GM23338 (cell line): ENCODE results near the gene DHX34.

Experiments used
- CREB1 ChIP-seq: fragments of 250-450 bp; sonication (Bioruptor Pico); IDR thresholded peaks from 2 replicates; pipeline ENCODE4 v1.5.0; 2020; ENCODE audit warnings: low read depth, mild to moderate bottlenecking, moderate library complexity
- ETS1 ChIP-seq: IDR thresholded peaks from 2 replicates; pipeline ENCODE4 v1.6.1; 2016; ENCODE audit warnings: antibody characterized with exemption
- EZH2 ChIP-seq: fragments of 200-600 bp; sonication (generic); IDR thresholded peaks from one replicate; pipeline ENCODE4 v1.8.0; 2017; ENCODE audit warnings: antibody characterized with exemption, mild to moderate bottlenecking, low read depth; ENCODE audit not compliant: unreplicated experiment
- EZH2phosphoT487 ChIP-seq: fragments of 200-600 bp; sonication (generic); IDR thresholded peaks from one replicate; pipeline ENCODE4 v1.8.1; 2018; ENCODE audit warnings: antibody characterized with exemption; ENCODE audit not compliant: unreplicated experiment
- JUNB ChIP-seq: IDR thresholded peaks from one replicate; pipeline ENCODE4 v1.6.1; 2016; ENCODE audit warnings: antibody characterized with exemption; ENCODE audit not compliant: unreplicated experiment
- NANOG ChIP-seq: IDR thresholded peaks from 2 replicates; pipeline ENCODE4 v1.6.1; 2016; ENCODE audit warnings: antibody characterized with exemption, borderline replicate concordance
- POLR2AphosphoS5 ChIP-seq: IDR thresholded peaks from 2 replicates; pipeline ENCODE4 v1.6.1; 2016; ENCODE audit warnings: antibody characterized with exemption, low read depth
- REST ChIP-seq: IDR thresholded peaks from one replicate; pipeline ENCODE4 v1.6.1; 2018; ENCODE audit warnings: antibody characterized with exemption; ENCODE audit not compliant: unreplicated experiment
- STAT1 ChIP-seq: IDR thresholded peaks from one replicate; pipeline ENCODE4 v1.6.1; 2016; ENCODE audit warnings: antibody characterized with exemption; ENCODE audit not compliant: unreplicated experiment
- ZNF114 ChIP-seq: fragments of 250-450 bp; sonication (Bioruptor Pico); IDR thresholded peaks from 2 replicates; pipeline ENCODE4 v1.5.0; 2020; ENCODE audit warnings: mild to moderate bottlenecking, moderate library complexity
- ZNF462 ChIP-seq: fragments of 250-450 bp; sonication (Bioruptor Pico); IDR thresholded peaks from 2 replicates; pipeline ENCODE4 v1.5.0; 2020; ENCODE audit warnings: mild to moderate bottlenecking, moderate library complexity
- TF ChIP-seq, protein P1 (sequence below), 2 experiments: fragments of 200-600 bp in 1 of 2; sonication (generic) in 1 of 2; conservative IDR thresholded peaks; 2 replicates each; pipeline versions ENCODE4 v1.5.1 to v1.6.1; 2016 to 2017; ENCODE audit warnings: antibody characterized with exemption in 2 of 2, low read depth in 2 of 2, mild to moderate bottlenecking in 2 of 2, moderate library complexity in 1 of 2

DNA sequence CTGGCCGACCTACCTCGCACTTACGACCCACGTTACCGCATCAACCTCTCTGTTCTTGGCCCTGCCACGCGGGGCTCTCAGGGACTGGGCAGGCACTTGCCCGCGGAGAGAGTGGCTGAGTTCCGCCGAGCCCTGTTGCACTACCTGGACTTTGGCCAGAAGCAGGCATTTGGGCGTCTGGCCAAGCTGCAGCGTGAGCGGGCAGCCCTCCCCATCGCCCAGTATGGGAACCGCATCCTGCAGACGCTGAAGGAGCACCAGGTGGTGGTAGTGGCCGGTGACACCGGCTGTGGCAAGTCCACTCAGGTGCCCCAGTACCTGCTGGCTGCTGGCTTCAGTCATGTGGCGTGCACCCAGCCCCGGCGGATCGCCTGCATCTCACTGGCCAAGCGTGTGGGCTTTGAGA lies 4.2 kb downstream of the DHX34 start:
- TF ChIP-seq, protein P1, sequence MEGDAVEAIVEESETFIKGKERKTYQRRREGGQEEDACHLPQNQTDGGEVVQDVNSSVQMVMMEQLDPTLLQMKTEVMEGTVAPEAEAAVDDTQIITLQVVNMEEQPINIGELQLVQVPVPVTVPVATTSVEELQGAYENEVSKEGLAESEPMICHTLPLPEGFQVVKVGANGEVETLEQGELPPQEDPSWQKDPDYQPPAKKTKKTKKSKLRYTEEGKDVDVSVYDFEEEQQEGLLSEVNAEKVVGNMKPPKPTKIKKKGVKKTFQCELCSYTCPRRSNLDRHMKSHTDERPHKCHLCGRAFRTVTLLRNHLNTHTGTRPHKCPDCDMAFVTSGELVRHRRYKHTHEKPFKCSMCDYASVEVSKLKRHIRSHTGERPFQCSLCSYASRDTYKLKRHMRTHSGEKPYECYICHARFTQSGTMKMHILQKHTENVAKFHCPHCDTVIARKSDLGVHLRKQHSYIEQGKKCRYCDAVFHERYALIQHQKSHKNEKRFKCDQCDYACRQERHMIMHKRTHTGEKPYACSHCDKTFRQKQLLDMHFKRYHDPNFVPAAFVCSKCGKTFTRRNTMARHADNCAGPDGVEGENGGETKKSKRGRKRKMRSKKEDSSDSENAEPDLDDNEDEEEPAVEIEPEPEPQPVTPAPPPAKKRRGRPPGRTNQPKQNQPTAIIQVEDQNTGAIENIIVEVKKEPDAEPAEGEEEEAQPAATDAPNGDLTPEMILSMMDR (conservative IDR thresholded peaks at IDR 0.05; ENCODE audit: low read depth in 2 of 2) = no peak
- TF ChIP-seq ZNF462 (CRISPR knock-in tag) (no peak), EZH2phosphoT487 (no peak), REST (no peak), POLR2AphosphoS5 (no peak), EZH2 (no peak), ZNF114 (no peak), JUNB (no peak), ETS1 (no peak), CREB1 (no peak), NANOG (no peak), STAT1 (no peak)
